Ammon's horn (tissue), 1 donor: ENCODE data around the gene SARS2.
A peak's percentile ranks its signal among the peaks of the same experiment; 100 is the strongest.
"Not testable (repeated sequence)": the region's sequence is repeated elsewhere in the genome, so short reads cannot be mapped to it uniquely, and the experiment has no call there.

Experiments
- DNase-seq: peaks from one replicate; pipeline ENCODE4 v3.0.0-alpha.2; 2016; ENCODE audit warnings: low spot score

The SARS2 gene, protein sequence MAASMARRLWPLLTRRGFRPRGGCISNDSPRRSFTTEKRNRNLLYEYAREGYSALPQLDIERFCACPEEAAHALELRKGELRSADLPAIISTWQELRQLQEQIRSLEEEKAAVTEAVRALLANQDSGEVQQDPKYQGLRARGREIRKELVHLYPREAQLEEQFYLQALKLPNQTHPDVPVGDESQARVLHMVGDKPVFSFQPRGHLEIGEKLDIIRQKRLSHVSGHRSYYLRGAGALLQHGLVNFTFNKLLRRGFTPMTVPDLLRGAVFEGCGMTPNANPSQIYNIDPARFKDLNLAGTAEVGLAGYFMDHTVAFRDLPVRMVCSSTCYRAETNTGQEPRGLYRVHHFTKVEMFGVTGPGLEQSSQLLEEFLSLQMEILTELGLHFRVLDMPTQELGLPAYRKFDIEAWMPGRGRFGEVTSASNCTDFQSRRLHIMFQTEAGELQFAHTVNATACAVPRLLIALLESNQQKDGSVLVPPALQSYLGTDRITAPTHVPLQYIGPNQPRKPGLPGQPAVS

DNA sequence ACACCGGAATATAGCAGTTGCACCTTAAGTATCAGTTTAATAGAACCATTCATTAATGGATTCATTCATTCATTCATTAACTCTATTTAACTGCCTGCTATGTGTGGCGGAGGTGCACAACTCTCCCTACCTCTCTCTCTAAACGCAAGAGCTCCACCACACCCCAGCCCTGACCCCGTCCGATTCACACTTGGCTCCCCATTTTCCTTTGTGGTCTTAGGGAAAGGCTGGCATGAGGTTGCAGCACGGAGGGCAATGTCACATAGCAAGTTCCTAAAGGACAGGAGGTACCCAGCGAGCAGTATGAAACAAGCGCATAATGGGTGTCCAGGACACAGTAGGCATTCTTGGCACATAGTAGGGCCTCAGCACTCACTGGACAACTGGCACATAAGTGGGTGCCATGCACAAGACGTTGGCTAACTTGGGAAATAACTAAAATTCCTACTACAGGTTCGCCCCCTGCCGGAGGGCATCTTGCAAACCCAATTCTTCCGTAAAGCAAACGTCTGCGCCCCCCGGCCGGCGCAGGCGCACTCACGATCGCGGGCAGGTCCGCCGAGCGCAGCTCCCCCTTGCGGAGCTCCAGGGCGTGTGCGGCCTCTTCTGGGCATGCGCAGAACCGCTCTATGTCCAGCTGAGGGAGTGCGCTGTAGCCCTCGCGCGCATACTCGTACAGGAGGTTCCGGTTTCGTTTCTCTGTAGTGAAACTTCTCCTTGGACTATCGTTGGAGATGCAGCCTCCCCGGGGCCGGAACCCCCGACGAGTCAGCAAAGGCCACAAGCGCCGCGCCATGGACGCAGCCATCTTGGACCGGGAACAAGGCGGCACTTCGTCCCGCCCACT is at the start of gene SARS2:
SARS2 (minus strand) TSS at position 835 of the 847 bp plus-strand sequence; CDS start at position 808, 27 bp downstream.
- DNase-seq: peak; percentile 95

DNA sequence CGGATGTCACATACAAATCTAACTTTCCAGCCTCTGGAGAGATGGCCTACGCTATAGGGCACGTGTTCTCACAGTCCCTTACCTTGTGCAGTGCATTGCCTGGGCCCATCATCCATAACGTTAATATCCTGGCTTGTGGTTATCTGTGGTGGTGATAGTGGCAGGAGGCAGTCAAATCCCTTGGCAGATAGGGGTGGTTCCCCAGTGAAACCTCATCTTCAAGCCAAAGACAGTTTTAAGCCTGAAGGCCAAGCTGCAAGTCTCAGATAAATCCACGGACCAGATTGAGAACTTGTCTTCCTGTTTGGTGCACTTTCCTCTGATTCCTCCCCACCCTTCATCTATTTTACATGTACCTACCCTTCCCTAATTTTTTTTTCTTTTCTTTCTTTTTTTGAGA is 49.2 kb upstream of the SARS2 start:
- no peak for DNase-seq

DNA sequence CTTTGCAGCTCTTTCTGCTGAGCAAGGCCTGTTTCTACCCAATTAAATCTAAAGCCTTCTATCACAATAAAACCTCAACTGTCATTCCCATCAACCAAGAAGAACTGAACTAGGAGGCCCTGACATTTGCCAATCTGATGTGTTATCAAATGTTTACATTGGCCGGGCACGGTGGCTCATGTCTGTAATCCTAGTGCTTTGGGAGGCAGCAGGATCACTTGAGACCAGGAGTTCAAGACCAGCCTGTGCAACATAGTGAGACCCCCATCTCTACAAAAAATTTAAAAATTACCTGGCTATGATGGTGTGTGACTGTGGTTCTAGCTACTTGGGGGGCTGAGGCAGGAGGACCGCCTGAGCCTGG is 47.7 kb upstream of the SARS2 start:
- no peak for DNase-seq

DNA sequence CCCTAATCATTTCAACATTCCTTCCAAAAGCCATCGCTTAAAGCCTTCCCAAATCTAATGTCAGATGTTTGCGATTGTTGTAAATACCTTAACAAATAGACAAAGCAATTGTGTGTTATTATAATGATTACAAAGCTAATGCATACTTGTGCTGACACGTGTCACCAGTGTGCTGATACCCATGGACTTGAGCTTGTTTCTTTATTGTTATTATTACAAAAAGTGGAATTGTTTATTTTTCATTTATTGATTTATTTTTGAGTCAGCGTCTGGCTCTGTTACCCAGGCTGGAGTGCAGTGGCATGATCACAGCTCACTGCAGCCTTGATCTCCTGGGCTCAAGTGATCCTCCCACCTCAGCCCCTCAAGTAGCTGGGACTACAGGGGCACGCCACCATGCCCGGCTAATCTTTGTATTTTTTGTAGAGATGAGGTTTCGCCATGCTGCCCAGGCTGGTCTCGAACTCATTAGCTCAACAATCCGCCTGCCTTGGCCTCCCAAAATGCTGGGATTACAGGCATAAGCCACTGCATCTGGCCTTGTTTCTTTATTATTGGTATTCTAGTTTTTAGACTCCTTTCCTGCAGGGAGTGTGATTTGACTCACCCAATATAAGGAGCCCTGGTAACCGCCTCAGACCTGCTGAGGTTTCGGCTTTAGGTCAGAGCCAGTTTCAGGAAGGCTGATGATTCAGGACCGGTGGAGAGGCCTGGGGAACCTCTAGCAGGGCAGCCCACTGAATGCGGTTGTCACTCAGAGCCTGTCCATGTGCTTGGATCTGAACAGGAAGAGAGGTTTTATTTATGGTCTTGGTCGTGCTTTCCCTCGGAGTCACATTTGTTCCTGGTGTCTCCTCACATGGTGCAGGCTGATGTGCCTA is 47.1 kb upstream of the SARS2 start:
- no peak for DNase-seq

DNA sequence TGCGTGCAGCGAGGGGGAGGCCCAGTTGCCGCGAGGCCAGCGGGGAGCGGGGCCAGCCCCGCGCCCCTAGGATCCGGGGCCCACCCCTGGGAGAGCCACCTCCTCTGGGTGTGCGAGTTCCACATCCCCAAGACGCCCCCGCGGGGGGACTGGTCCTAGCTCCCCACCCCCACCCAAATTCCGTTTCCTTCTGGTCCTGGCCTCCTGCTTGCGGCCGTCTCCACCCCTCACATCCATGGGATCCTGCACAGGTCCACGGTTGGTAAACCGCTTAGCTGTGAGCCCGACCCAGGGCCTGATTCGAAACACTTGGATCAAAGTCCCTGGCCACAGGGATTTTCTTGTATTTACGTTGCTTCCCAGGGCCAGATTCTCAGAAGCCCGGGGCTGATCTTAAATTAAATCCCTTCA is 45.3 kb upstream of the SARS2 start:
- DNase-seq: peak; percentile 10

DNA sequence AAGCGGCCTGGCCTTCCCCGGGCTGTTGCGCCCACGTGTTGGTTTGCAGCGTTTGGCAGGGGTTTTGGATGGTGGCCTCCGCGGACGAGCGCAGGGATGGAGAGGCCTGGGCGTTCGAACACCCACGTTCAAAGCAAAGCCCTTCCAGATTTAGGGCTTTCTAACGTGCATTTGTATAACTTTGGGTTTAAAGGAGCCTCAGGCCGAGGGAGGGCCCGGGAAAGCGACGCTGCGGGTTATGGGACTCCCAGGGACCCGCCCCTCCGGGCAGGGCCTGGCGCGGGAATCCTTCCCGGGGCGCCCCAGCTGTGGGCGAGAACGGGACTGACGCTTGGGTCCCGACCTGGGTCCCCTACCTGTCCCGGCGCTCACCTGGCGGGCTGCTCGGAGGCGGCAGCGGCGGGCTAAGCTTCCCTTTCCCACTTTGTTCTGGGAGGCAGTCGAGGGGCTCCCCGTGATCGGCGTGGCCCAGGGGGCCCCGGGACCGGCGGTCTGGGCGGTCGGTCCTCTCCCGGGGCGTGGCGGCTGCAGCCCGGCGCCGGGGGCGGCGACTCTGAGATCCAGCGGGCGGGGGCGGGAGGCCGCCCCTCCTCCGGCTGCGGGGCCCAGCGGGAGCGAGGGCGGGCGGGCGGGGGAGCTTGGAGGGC is 44.8 kb upstream of the SARS2 start, which contains the start of gene FBXO17:
FBXO17 (minus strand) TSS at position 529 of the 647 bp plus-strand sequence. CDS start 25,423 bp downstream, outside the sequence.
- DNase-seq: peak; percentile 31

DNA sequence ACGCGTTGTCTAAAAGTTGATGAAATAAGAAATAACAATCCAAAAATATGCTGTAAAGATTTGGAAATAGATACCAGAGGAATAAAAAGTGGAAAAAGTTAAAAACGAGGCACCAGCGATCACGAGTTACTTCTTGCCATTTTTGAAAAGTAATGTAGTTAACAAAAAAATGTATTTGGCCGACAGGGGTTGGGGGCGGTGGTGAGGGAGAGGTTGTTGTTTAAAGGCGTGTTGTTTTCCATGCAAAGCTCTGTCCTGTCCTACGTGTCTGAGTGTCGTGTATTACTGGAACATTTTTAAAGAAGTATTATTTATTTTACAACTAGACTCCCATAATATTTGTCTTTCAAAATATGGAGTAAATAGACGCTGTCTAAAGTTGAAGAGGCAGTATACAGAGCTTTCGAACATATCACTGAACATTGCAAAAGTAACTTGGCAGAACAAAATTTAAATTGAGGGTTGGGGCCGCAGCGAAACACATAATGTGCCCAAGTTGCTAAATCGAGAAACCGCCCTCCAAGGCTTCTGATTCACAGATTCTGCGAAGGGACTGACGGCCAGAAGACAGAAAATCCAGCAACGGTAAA is 44.2 kb upstream of the SARS2 start:
- no peak for DNase-seq

DNA sequence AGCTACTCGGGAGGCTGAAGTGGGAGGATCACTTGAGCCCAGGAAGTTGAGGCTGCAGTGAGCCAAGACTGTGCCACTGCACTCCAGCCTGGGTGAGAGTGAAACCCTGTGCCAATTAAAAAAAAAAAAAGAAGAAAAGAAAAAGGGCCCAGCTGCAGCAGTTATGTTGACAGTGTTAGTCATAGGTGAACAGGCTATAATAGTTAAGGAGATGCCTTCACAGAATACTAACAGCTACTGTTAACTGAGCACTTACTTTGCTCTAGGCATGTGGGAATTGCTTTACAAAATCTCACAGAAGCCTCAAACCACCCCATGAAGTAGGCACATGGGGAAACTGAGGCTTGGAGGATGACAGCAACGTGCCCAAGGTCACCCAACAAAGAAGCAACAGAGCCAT is 41.1 kb upstream of the SARS2 start:
- DNase-seq: no peak

DNA sequence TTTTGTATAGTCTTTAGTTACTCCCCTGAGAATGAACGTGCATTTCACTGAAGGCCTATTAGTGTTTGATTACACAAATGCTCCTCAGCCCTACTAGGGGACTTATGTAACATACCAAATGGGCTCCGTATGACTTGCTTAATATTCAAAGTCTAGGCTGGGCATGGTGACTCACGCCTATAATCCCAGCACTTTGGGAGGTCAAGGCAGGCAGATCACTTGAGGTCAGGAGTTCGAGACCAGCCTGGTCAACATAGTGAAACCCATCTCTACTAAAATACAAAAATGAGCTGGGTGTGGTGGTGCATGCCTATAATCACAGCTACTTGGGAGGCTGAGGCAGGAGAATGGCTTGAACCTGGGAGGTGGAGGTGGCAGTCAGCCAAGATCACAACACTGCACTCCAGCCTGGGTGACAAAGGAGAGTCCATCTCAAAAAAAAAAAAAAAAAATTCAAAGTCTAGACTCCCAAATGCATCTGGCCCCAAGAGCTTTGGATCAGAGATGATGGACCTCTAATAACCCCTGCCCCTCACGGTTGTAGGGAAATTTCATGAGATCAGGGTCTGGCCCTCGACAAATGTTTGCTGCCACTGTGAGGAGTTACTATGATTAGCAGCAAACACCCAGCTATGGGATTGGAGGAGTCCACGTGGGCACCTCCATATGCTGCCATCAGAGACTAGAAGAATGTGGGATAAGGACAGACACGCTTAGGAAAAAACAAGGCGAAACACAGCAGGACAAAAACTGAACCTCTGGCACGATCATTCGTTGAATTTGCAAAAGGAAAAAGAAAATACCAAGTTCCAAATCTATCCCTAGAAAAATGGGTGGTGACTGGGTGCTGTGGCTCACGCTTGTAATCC is 40.3 kb upstream of the SARS2 start:
- DNase-seq: peak; percentile 33

DNA sequence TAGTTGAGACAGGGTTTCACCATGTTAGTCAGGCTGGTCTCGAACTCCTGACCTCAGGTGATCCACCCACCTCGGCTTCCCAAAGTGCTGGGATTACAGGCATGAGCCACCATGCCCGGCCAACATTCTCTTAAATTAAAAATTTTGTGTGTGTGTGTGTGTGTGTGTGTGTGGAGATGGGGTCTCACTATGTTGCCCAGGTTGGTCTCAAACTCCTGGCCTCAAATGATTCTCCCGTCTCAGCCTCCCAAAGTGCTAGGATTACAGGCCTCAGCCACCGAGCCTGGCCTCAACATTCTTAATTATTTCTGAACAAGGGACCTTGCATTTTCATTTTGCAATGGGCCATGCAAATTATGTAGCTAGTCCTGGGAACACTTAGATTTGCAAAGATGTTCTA is 35.6 kb upstream of the SARS2 start:
- DNase-seq: not testable (repeated sequence)

DNA sequence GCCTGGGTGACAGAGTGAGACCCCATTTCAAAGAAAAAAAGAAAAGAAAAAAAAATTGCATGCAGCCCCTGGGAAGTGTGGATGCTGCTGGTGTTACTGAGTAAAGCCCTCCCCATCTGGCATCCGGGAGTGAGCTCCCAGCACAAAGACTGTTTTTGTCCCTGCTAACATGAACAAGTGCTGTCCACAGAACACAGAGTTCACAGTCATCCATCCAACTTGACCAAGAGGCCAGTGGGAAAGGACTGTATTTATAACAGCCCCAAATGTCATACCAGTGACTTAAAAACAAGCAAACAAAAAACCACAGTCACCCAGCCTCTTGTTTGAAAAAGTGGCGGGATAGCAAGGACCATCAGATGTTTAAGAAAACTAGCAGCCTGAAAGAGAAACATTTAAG is 34.2 kb upstream of the SARS2 start:
- no peak for DNase-seq

DNA sequence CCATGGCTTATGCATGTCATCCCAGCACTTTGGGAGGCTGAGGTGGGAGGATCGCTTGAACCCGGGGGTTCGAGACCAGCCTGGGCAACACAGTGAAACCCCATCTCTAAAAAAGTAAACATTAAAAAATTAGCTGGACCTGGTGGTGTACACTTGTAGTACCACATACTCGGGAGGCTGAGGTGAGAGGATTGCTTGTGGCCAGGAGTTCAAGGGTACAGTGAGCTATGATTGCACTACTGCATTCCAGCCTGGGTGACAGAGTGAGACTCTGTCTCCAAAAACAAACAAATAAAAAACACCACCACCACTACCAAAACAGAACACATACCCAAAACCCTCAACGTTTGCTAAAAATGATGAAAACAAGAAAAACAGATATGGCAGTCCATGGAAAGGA is 29.1 kb upstream of the SARS2 start:
- no peak for DNase-seq

DNA sequence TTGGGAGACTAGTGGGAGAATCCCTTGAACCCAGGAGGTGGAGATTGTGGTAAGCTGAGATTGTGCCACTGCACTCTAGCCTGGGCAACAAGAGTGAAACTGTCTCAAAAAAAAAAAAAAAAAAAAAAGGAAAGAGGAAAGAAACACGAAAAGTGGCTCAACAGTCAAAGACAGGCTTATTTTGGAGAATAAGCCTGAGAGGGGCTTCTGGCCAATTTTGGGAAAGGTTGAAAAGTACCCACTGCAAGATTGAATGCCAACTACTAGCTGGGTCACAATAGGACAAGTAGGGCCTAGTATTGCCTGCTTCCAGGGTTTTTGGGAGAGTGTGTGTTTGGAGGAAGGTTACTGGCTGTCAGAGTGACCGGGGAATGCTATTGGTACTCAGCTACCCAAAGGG is 27.7 kb upstream of the SARS2 start:
- no peak for DNase-seq

DNA sequence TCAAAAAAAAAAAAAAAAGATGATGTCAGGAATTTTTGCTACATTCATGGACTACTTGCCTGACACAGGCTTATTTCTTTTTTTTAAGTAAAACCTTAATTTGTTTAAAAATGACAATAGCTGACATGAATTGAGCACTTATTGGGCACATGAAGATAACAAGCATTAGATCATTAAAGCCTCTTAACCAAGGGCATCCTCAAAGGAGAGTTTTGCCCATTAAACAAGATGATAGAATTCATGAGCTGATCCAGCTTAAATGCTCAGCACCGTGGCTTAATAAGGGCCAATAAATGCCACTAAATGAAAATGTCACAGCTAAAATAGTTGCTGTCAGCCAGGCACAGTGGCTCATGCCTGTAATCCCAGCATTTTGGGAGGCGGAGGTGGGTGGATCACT is 25.7 kb upstream of the SARS2 start:
- DNase-seq: no peak

DNA sequence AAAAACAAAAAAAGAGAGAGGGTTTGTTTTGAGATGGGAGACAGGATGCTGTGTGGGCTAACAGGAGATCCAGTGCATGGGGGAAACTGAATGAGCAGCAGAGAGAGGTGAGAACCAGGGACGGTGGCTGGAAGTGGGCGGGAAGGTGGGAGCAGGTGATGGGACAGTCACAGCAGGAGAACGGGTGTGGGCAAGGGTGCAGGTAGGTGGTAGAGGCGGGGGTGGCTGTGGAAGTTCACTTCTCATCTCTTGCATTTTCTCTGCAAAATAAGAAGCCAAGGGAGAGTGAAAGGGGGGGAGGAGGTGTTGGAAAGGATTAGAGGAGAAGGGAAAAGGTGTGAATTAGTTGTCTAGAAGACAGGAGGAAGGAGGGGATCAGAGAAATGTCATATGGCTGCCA is 23.1 kb upstream of the SARS2 start:
- DNase-seq: no peak

DNA sequence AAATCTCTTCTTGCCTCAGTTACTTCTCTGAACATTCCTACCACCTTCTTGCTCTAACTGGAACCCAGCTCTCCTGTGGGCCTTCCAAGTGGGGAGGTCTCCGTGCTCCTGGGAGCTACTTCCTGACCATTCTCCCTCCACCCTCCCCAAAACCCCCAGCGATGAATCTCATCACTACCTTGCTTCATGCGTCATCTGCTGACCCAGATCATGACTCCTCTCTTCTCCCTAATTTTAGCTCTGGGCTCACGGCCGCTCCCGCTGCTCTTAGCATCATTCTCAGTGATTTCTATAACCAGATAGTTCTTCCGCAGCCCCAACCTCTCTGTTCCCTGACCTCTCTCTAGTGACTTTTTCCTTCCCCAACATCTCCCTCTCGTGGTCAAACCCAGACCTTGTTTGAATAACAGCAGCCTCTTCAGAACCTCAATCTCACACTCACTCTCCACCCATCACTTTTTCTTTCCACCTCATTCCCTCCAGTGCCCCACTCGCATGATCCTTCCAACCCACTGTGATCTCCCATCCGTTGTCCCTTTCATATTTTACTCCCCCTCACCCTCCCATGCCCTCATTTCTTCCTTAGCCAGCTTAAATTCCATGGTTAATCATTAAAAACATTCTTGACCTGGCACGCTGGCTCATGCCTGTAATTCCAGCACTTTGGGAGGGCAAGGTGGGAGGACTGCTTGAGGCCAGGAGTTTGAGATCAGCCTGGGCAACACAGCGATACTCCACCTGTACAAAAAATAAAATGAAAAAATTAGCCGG is 22.0 kb upstream of the SARS2 start:
- DNase-seq: peak; percentile 33

DNA sequence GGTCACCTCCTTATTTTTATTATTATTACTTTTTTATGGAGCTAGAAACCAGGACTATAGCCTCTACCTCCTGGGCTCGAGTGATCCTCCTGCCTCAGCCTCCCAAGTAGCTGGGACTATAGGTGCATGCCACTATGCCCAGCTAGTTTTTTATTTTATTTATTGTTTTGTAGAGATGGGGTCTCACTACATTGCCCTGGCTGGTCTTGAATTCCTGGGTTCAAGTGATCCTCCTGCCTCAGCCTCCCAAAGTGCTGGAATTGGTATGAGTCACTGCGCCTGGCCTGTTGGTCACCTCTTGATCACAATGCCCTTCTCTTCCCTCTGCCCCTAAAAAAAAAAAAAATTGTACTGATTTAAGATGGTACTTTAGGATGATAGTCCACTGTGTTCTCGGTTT is 20.6 kb upstream of the SARS2 start:
- no peak for DNase-seq

DNA sequence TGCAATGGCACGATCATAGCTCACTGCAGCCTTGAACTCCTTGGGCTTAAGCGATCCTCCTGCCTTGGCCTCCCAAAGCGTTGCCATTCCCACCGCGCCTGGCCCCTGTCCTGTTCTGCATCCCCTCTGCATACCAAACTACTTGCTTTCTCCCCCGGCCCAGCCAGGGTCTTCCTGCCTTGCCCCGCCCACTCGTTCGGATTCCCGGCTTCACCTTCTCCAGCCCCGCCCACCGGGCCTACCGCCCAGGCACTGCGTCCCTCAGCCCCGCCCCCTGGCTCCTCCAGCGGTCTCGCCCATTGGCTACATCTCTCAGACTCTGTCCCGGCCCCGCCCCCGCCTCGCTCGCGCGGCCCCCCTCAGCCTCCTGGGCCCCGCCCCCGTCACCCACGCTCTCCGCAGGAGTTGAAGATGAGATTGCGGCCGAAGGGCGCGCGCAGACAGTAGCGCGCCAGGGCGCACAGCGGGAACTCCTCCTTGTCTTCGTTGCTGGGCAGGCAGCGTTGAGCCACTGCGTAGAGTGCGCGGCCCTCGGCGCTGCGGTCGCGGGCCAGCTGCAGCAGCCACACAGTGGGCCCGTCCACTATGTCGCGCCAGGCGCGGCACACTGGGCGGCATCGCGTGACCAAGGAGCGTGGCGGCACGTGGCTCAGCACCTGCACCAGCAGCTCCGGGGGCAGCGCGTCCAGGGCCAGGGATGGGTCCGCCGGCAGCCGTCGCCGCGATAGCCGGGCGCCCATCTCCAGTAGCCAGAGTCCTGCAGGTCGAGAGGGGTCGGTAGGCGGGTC is 19.2 kb upstream of the SARS2 start:
- peak; percentile 90 for DNase-seq
